ENCODE data around the gene P4HB.

P4HB gene

GRCh38 chr17:81898029-81898866 is 37.9 kb upstream of the P4HB start:
- no peak for DNase-seq
- no peak for ATAC-seq

GRCh38 chr17:81895400-81895799 is 35.1 kb upstream of the P4HB start:
- no peak for ATAC-seq

GRCh38 chr17:81891303-81891552 is 30.9 kb upstream of the P4HB start:
- ATAC-seq (peak; percentile 1), DNase-seq (no peak)

More at GRCh38 chr17:81895400-81895799, 35.1 kb upstream of the P4HB start:
- no peak for DNase-seq

- no peak for ATAC-seq
- peak; percentile 45 for DNase-seq
Observed at GRCh38 chr17:81890447-81891302, 30.3 kb upstream of the P4HB start.

- ATAC-seq, result no peak
Observed at GRCh38 chr17:81889602-81890001, 29.3 kb upstream of the P4HB start.

GRCh38 chr17:81888988-81889595 is 28.8 kb upstream of the P4HB start:
- ATAC-seq (no peak), DNase-seq (no peak)

More at GRCh38 chr17:81889602-81890001, 29.3 kb upstream of the P4HB start:
- DNase-seq, result no peak

GRCh38 chr17:81888105-81888987 is 28.0 kb upstream of the P4HB start:
- DNase-seq, result no peak
- no peak for ATAC-seq

GRCh38 chr17:81885869-81886548 is 25.7 kb upstream of the P4HB start:
- DNase-seq (no peak), ATAC-seq (no peak)

- no peak for DNase-seq
- ATAC-seq, result no peak
Observed at GRCh38 chr17:81885454-81885853, 25.1 kb upstream of the P4HB start.

GRCh38 chr17:81884968-81885367 is 24.6 kb upstream of the P4HB start:
- ATAC-seq (no peak), DNase-seq (no peak)

GRCh38 chr17:81884520-81884919 is 24.2 kb upstream of the P4HB start:
- DNase-seq (no peak), ATAC-seq (no peak)

- DNase-seq (no peak), ATAC-seq (no peak)
Observed at GRCh38 chr17:81879121-81879520, 18.8 kb upstream of the P4HB start.

GRCh38 chr17:81878294-81878693 is 18.0 kb upstream of the P4HB start:
- no peak for ATAC-seq
- DNase-seq, result no peak

GRCh38 chr17:81877569-81877968 is 17.2 kb upstream of the P4HB start:
- ATAC-seq (no peak), DNase-seq (no peak)

- no peak for ATAC-seq
Observed at GRCh38 chr17:81871387-81872230, 11.3 kb upstream of the P4HB start.

GRCh38 chr17:81870981-81871386 is 10.6 kb upstream of the P4HB start, which contains the start of gene ARHGDIA:
TSS of gene ARHGDIA (minus strand) at chr17:81871337. CDS start at chr17:81869930, 1,407 bp downstream.
- DNase-seq (no peak), ATAC-seq (peak; percentile 53)

More at GRCh38 chr17:81871387-81872230, 11.3 kb upstream of the P4HB start:
- peak; percentile 98 for DNase-seq

GRCh38 chr17:81870131-81870980 is 10.0 kb upstream of the P4HB start:
- ATAC-seq (peak; percentile 5), DNase-seq (peak; percentile 61)

GRCh38 chr17:81869221-81870130 is 9.1 kb upstream of the P4HB start:
- ATAC-seq, result peak; percentile 15
- peak; percentile 78 for DNase-seq
